Left lung (tissue), 10 donors: Measurements from ENCODE around the gene FBXO3. TPM values are rescaled to one million over a fixed set of nuclear protein-coding genes. Genes with fewer than 3 reads are reported as not detected.
A peak's percentile ranks its signal among the peaks of the same experiment; 100 is the strongest.

ENCODE experiments used
- ATAC-seq: fragments of 200-7000 bp; cut with Tn5 transposase; one replicate; pipeline ENCODE4 v1.9.1; 2020; ENCODE audit warnings: moderate library complexity
- DNase-seq, 4 donors: peaks; one replicate each; pipeline ENCODE4 v3.0.0-alpha.2; 2013 to 2020
- H3K27ac ChIP-seq, 2 donors: fragments of 200-600 bp; sonication (generic) in 1 of 2; one replicate each; pipeline versions ENCODE4 v1.5.0 to v1.8.0; 2020 to 2021
- H3K27me3 ChIP-seq, 2 donors: fragments of 200-600 bp; sonication (generic) in 1 of 2; one replicate each; pipeline versions ENCODE4 v1.5.0 to v1.8.0; 2020 to 2021
- H3K36me3 ChIP-seq, 2 donors: fragments of 200-600 bp; sonication (generic) in 1 of 2; one replicate each; pipeline versions ENCODE4 v1.5.0 to v1.8.0; 2020 to 2021
- H3K4me1 ChIP-seq, 2 donors: fragments of 200-600 bp; one replicate each; pipeline ENCODE4 v1.8.0; 2021
- H3K4me3 ChIP-seq, 2 donors: fragments of 200-600 bp; sonication (generic) in 1 of 2; one replicate each; pipeline versions ENCODE4 v1.5.0 to v1.8.0; 2020 to 2021; ENCODE audit warnings: mild to moderate bottlenecking in 1 of 2
- H3K9me3 ChIP-seq, 2 donors: fragments of 200-600 bp; sonication (generic) in 1 of 2; one replicate each; pipeline versions ENCODE4 v1.5.0 to v1.8.0; 2020 to 2021
- intact Hi-C, 2 donors: fragments of 100-400 bp; cut with DNase I; formaldehyde crosslinking; loops; one replicate each; pipeline versions ENCODE4 v1.11.2 to v1.14.2; 2022
- polyA plus RNA-seq, 6 donors: library from polyadenylated mRNA; unstranded; fragments of 120-200 nt; gene quantifications; one replicate each; pipeline ENCODE4 v1.2.1, GENCODE V29; 2013; ENCODE audit not compliant: insufficient read length in 6 of 6
- total RNA-seq, 2 donors: library from RNA; stranded (reverse); fragmentation: NEBNext Ultra II Directional; extraction: Animal tissue kit (Norgen Biotek cat#: 25700); gene quantifications; one replicate each; pipeline ENCODE4 v1.2.1, GENCODE V29; 2021
- TF ChIP-seq, protein P1 (sequence below), 2 donors: fragments of 200-600 bp; sonication (generic) in 1 of 2; IDR thresholded peaks; one replicate each; pipeline versions ENCODE4 v1.5.0 to v1.8.0; 2021; ENCODE audit warnings: antibody characterized with exemption in 2 of 2
- donor health status: DM: no; HTN: yes; CAD: no.
- donor health status: DM: no; HTN: no; CAD: no.

Gene FBXO3
- total and polyA plus RNA-seq, 8 donors: 25.9 to 54.8 (median 45.2) TPM

DNA sequence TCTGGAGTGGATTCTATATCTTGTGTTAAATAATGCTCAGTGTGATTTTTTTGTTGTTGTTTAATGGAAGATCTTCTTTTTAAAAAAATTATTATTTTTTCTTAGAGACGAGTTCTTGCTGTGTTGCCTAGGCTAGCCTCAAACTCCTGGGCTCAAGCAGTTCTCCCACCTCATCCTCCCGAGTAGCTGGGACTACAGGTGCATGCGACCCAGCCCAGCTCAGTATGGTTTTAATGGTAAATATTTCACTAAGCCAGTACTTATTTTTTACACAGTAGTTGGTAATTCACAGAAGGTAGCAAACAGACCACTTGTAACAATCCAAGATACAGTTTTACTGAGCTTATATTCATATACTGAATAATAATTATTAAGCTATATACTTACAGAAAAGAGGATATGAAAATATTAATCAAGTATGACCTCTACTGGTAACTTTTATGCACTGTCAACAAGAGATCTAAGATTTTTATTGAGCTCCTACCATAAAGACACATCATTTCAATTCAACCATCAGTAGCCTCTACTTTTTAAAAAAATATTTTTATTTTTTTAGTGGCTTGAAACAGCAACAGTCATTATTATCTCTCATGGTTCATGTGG lies 32.0 kb downstream of the FBXO3 start:
- intact Hi-C loops: loop anchor here in 1 of 2 donors (5.0 kb wide), 1 partner anchor 380 kb away; no protein-coding TSS in a partner anchor
- H3K4me3 ChIP-seq: no peak overlapping the region
- H3K36me3 ChIP-seq: peaks cover 0 to 41% of the 10 kb centered on the region in 2 donors
- no peaks in the 10 kb centered on the region for H3K27me3 ChIP-seq
- H3K9me3 ChIP-seq: no peaks in the 10 kb centered on the region
- DNase-seq: peak in 1 of 4 donors; percentile 29
- no peaks in the 10 kb centered on the region for H3K4me1 ChIP-seq
- no peak overlapping the region for H3K27ac ChIP-seq
- peak; percentile 70 for ATAC-seq
- TF ChIP-seq, protein P1, sequence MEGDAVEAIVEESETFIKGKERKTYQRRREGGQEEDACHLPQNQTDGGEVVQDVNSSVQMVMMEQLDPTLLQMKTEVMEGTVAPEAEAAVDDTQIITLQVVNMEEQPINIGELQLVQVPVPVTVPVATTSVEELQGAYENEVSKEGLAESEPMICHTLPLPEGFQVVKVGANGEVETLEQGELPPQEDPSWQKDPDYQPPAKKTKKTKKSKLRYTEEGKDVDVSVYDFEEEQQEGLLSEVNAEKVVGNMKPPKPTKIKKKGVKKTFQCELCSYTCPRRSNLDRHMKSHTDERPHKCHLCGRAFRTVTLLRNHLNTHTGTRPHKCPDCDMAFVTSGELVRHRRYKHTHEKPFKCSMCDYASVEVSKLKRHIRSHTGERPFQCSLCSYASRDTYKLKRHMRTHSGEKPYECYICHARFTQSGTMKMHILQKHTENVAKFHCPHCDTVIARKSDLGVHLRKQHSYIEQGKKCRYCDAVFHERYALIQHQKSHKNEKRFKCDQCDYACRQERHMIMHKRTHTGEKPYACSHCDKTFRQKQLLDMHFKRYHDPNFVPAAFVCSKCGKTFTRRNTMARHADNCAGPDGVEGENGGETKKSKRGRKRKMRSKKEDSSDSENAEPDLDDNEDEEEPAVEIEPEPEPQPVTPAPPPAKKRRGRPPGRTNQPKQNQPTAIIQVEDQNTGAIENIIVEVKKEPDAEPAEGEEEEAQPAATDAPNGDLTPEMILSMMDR (IDR thresholded peaks at IDR 0.05): peak; percentile 48 to 50

DNA sequence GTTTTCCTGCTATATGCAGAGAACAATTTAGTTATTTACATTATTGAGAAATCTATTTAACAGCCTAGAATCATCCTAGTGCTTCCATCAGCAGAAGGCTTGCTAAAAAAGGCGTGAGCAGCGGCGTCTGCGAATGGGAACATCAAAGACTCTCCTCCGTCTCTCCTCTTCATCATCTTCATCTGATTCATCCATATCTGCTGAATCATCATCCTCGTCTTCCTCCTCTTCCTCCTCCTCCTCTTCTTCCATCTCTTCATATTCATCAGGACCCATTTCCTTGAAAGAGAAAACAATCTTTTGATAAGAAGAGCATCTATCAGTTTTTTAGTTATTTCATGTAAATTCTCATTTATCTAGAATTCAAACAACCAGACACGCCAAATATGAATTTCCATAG lies 32.5 kb downstream of the FBXO3 start:
- ATAC-seq: no peak
- TF ChIP-seq, protein P1 (IDR thresholded peaks at IDR 0.05): no peak
- intact Hi-C loops: loop anchor here in 1 of 2 donors (5.0 kb wide), 1 partner anchor 380 kb away; no protein-coding TSS in a partner anchor

DNA sequence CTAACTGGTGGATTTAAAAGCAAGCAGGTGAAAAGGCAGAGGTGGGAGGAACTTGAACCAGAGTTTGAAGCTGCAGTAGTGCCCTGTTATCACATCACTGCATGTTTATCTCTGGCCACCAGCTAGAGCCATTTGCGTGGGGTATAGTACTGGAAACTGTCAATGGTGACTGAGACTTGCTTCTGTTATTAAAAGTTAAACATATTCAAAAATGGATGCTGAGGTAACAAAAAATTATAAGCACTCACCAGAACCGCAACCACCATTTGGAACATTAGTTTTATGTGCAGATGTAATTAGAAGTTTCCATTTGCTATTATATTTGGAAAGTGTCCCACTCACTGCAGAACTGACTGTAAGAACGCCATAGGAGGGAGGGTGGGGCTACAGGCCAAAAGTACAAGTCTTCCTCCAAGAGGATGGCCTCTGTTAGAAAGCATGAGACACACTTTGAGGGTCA lies 36.9 kb downstream of the FBXO3 start:
- no peak overlapping the region for H3K4me3 ChIP-seq
- no peaks in the 10 kb centered on the region for H3K9me3 ChIP-seq
- intact Hi-C loops: no loop called here
- no peak for DNase-seq
- no peaks in the 10 kb centered on the region for H3K27me3 ChIP-seq
- no peak for ATAC-seq
- peaks cover 0 to 10% of the 10 kb centered on the region in 2 donors for H3K36me3 ChIP-seq
- H3K27ac ChIP-seq: no peak overlapping the region
- H3K4me1 ChIP-seq: peaks cover 13 to 35% of the 10 kb centered on the region in 2 donors
- TF ChIP-seq, protein P1 (IDR thresholded peaks at IDR 0.05): no peak

More for the DNA sequence above, 32.5 kb downstream of the FBXO3 start:
- H3K9me3 ChIP-seq: no peaks in the 10 kb centered on the region
- no peak overlapping the region for H3K27ac ChIP-seq
- no peak overlapping the region for H3K4me3 ChIP-seq
- H3K27me3 ChIP-seq: no peaks in the 10 kb centered on the region
- peaks cover 2% of the 10 kb centered on the region in 2 donors for H3K4me1 ChIP-seq
- peaks cover 0 to 35% of the 10 kb centered on the region in 2 donors for H3K36me3 ChIP-seq
- DNase-seq: no peak

GRCh38 chr11:33736148-33736812 lies 38.0 kb downstream of the FBXO3 start, which contains the start of gene CD59:
TSS of gene CD59 (minus strand) at chr11:33736423. CDS start at chr11:33722445, 13,978 bp downstream.
- ATAC-seq (peak; percentile 94), DNase-seq (peak; percentile 91 to 100 (median 96))
- Histone ChIP-seq H3K4me3 (peak within 1 kb of the TSS; percentile 77 to 90), H3K9me3 (no peaks in the 10 kb centered on the region), H3K27ac (peak within 1 kb of the TSS; percentile 90 to 97), H3K27me3 (no peaks in the 10 kb centered on the region), H3K36me3 (peaks cover 0 to 14% of the 10 kb centered on the region in 2 donors), H3K4me1 (peaks cover 13 to 46% of the 10 kb centered on the region in 2 donors)
- TF ChIP-seq, protein P1 (IDR thresholded peaks at IDR 0.05): no peak
- intact Hi-C loops: no loop called here
